ENCODE results near the gene FOXB1. TPM values are rescaled to one million over a fixed set of nuclear protein-coding genes. Genes with fewer than 3 reads are reported as not detected.

The FOXB1 gene
- total and polyA plus RNA-seq, 2 of the 13 experiments (the other 11 are each of a cell fraction or from before 2014, with no cell fraction given), result not detected

DNA sequence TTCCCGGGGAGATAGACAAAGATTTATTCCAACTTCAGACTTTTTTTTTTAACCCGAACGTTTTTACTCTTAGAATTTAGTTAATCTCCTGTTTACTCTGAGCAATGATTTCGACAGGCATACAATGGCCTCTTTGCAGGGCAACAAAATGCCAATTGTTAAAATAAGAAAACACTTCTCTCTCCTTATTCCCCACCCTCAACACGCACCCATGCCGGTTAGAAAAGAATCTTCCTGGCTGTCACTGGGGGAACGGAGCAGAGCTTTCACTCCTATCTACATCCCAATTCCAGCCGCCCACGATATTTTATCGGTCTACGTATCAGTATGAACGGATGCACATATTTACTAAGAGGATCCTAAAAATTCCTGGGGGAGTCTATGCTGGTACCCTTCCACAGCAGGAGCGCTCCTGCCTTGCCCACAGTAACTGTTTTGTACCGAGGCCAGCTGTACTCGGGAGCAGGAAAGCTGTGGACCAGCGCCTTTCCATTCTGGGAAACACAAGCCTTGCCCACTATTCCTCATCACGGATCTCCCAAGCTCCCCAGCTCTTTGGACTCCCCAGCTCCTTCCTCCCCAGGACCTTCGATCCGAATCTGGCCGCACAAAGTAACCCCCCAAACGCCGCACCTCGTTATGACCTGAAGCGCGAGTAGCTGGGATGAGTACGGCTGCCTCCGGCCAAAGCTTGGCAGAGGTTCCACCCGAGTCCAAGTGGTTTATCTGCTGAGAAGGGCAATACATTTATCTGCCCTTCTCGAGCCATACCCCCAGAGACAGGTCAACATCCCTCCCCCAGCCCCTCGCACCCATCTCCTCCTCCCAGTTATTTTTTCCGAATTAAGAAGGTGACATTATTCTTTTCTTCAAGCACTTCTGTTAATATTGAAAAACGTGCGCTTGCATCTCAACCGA lies 2.2 kb upstream of the FOXB1 start:
- H3K36me3 ChIP-seq (replicated peaks in 1 of 2; ENCODE audit: control insufficient read depth in 1 of 2, insufficient read depth in 2 of 2, low read length in 2 of 2), result no peaks in the 10 kb centered on the region
- H3K9me3 ChIP-seq (ENCODE audit: low read length), result no peaks in the 10 kb centered on the region
- DNase-seq (ENCODE audit: low spot score), result no peak
- POLR2A ChIA-PET, result no interaction called here
- no peak overlapping the region for H3K27ac ChIP-seq (ENCODE audit: extremely low read length, insufficient read depth, low read length)
- in situ Hi-C loops (cut with HindIII; ENCODE audit: extremely low pct_ligation_motif_present, low pct_unique_long_range_greater_than_20kb) (no loop called here), intact Hi-C loops (cut with micrococcal nuclease; ENCODE audit: unreplicated experiment) (no loop called here)
- H3K4me2 ChIP-seq (ENCODE audit: low read depth, low read length), result no peak overlapping the region
- H3K79me2 ChIP-seq (ENCODE audit: insufficient read depth, low read length), result no peaks in the 10 kb centered on the region
- ATAC-seq, result no peak
- peaks cover 16 to 97% of the 10 kb centered on the region in 2 experiments for H3K27me3 ChIP-seq (ENCODE audit: control insufficient read depth in 1 of 2, insufficient read depth in 2 of 2, low read length in 2 of 2)
- no TSS peak for BruUV-seq (replicated peaks)
- FAIRE-seq, result no peak
- H3K4me1 ChIP-seq (ENCODE audit: insufficient read depth, low read length), result peaks cover 9% of the 10 kb centered on the region
- H3K4me3 ChIP-seq (replicated peaks in 1 of 3; ENCODE audit: insufficient read depth in 1 of 3, low read depth in 2 of 3, low read length in 3 of 3), result no peak overlapping the region
- CTCF ChIA-PET (ENCODE audit: low intra/inter-chr PET ratio, low total read pairs), result no interaction called here
- no peak overlapping the region for H2AFZ ChIP-seq (ENCODE audit: low read length)
- no peaks in the 10 kb centered on the region for H4K20me1 ChIP-seq (ENCODE audit: insufficient read depth, low read length)
- no peak overlapping the region for H3K9ac ChIP-seq (ENCODE audit: insufficient read depth, low read depth, low read length)
- WGBS (ENCODE audit: low lambda C conversion rate), result 27% methylated on average over 31 of the region's 34 CpGs
- TF ChIP-seq HNRNPK (IDR thresholded peaks at IDR 0.05; ENCODE audit: low read depth, low read length, poor library complexity, severe bottlenecking) (no peak), EZH2 (conservative IDR thresholded peaks at IDR 0.05; ENCODE audit: low read depth, low read length) (0 out of 2 replicates have a peak, but pooled peaks have one; percentile 0)

DNA sequence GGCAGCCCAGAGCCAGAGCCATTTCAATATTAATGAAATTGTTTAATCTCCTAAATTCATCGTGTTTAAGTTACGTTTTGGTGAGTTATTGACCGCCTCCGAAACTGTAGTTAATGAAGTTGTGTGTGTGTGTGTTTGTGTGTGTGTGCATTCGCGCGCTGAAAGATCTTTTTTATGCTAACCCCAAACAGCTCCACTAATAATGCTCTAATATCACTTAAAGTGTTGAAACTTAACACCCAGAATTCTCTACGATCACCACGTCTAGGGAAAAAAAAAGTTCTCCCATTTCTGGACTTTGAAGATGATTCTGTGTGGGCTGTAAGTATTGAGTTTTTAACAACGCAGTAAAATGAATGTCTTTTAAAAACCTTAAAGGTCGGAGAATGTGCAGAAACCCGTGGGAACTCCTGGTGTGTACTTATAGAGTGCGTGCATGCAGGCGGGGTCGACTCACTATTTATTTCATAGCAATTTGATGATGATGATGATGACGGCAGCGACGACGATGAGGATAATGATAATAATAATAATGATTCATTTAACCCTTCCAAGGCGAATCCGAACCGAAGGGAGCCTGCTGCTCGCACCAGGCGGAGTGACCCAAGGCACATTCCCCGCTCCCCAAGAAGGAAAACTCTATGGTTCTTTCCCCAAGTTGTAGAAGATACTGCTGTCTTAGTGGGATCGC lies 1.4 kb upstream of the FOXB1 start:
- Histone ChIP-seq H4K20me1 (ENCODE audit: insufficient read depth, low read length) (no peaks in the 10 kb centered on the region), H3K79me2 (ENCODE audit: insufficient read depth, low read length) (no peaks in the 10 kb centered on the region), H3K9ac (ENCODE audit: insufficient read depth, low read depth, low read length) (no peak overlapping the region), H3K27me3 (ENCODE audit: control insufficient read depth in 1 of 2, insufficient read depth in 2 of 2, low read length in 2 of 2) (peaks cover 16 to 92% of the 10 kb centered on the region in 2 experiments), H3K4me1 (ENCODE audit: insufficient read depth, low read length) (0 out of 2 replicates have a peak, but pooled peaks cover 5% of the 10 kb centered on the region), H3K9me3 (ENCODE audit: low read length) (no peaks in the 10 kb centered on the region), H3K4me3 (replicated peaks in 1 of 3; ENCODE audit: insufficient read depth in 1 of 3, low read depth in 2 of 3, low read length in 3 of 3) (no peak overlapping the region), H3K36me3 (replicated peaks in 1 of 2; ENCODE audit: control insufficient read depth in 1 of 2, insufficient read depth in 2 of 2, low read length in 2 of 2) (no peaks in the 10 kb centered on the region), H3K27ac (ENCODE audit: extremely low read length, insufficient read depth, low read length) (no peak overlapping the region), H2AFZ (ENCODE audit: low read length) (no peak overlapping the region), H3K4me2 (ENCODE audit: low read depth, low read length) (no peak overlapping the region)
- 63% methylated on average over 26 of the region's 26 CpGs for WGBS (ENCODE audit: low lambda C conversion rate)
- in situ Hi-C loops (cut with HindIII; ENCODE audit: extremely low pct_ligation_motif_present, low pct_unique_long_range_greater_than_20kb) (no loop called here), intact Hi-C loops (cut with micrococcal nuclease; ENCODE audit: unreplicated experiment) (no loop called here)
- TF ChIP-seq, protein P1, sequence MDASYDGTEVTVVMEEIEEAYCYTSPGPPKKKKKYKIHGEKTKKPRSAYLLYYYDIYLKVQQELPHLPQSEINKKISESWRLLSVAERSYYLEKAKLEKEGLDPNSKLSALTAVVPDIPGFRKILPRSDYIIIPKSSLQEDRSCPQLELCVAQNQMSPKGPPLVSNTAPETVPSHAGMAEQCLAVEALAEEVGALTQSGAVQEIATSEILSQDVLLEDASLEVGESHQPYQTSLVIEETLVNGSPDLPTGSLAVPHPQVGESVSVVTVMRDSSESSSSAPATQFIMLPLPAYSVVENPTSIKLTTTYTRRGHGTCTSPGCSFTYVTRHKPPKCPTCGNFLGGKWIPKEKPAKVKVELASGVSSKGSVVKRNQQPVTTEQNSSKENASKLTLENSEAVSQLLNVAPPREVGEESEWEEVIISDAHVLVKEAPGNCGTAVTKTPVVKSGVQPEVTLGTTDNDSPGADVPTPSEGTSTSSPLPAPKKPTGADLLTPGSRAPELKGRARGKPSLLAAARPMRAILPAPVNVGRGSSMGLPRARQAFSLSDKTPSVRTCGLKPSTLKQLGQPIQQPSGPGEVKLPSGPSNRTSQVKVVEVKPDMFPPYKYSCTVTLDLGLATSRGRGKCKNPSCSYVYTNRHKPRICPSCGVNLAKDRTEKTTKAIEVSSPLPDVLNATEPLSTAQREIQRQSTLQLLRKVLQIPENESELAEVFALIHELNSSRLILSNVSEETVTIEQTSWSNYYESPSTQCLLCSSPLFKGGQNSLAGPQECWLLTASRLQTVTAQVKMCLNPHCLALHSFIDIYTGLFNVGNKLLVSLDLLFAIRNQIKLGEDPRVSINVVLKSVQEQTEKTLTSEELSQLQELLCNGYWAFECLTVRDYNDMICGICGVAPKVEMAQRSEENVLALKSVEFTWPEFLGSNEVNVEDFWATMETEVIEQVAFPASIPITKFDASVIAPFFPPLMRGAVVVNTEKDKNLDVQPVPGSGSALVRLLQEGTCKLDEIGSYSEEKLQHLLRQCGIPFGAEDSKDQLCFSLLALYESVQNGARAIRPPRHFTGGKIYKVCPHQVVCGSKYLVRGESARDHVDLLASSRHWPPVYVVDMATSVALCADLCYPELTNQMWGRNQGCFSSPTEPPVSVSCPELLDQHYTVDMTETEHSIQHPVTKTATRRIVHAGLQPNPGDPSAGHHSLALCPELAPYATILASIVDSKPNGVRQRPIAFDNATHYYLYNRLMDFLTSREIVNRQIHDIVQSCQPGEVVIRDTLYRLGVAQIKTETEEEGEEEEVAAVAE (CRISPR knock-in tag; IDR thresholded peaks at IDR 0.05; ENCODE audit: borderline replicate concordance), result no peak
- TF ChIP-seq ZNF235 (CRISPR knock-in tag; IDR thresholded peaks at IDR 0.05; ENCODE audit: borderline replicate concordance) (no peak), HIVEP1 (CRISPR knock-in tag; IDR thresholded peaks at IDR 0.05) (no peak), HDAC2 (CRISPR knock-in tag; IDR thresholded peaks at IDR 0.05) (no peak), CREB1 (IDR thresholded peaks at IDR 0.05) (0 out of 2 replicates have a peak, but pooled peaks have one; percentile 29), CREB1 (CRISPR knock-in tag; IDR thresholded peaks at IDR 0.05) (no peak)
- ATAC-seq (no peak), DNase-seq (ENCODE audit: low spot score) (no peak), FAIRE-seq (no peak)
- no TSS peak for BruUV-seq (replicated peaks)
- CTCF ChIA-PET (ENCODE audit: low intra/inter-chr PET ratio, low total read pairs), result no interaction called here
- POLR2A ChIA-PET, result no interaction called here
